ENCODE data around the gene COL8A1.

Gene COL8A1

DNA sequence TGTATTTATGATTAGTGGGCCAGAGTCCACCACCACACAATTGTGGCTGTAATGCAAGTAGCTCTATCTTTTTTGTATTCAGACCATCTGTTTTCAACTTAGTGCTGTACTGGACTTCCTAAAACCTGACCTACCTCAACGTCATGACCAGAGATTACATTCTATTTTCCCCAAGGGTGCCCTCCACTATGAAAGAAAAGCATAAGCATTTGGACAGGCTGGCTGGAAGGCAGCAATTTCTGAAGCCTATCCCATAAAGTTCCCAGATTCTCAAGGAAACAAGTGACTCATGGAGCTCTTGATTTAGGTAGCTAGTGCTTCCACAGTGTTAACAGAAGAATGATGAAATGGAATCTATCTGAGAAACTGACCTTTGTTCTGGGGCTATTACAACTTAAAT, 75.8 kb downstream of the COL8A1 start:
- DNase-seq (ENCODE audit: low spot score), result no peak
- no peak for TF ChIP-seq CTCF (IDR thresholded peaks at IDR 0.05; ENCODE audit: extremely low read depth, missing control alignments)

GRCh38 chr3:99714575-99714974, 76.2 kb downstream of the COL8A1 start:
- DNase-seq (ENCODE audit: low spot score), result no peak
- TF ChIP-seq CTCF (IDR thresholded peaks at IDR 0.05; ENCODE audit: extremely low read depth, missing control alignments), result no peak

DNA sequence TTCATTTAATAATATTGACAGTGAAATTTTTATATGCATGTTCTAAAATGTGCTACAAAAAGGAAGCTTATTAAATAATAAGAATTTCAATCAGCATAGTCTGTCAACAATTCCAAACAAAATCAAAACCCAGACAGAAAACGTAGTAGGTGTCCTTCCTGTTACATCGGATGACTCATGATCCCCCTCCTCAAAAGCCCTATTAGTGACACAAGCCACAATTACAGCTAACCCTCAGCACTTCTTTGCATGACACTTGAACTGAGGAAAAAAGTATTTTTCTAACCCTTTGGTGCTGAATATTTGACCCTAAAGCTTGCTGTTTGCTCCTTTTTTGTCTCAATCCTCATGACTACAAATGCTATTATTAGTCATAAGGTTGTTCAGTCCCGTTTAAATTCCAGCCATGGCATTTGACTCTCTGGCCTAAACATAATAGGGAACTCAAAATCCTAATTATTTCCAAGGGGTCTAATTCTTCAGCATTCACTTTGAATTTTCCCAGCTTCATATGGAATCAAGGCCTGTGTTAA, 78.1 kb downstream of the COL8A1 start:
- TF ChIP-seq CTCF (IDR thresholded peaks at IDR 0.05; ENCODE audit: extremely low read depth, missing control alignments), result no peak
- no peak for DNase-seq (ENCODE audit: low spot score)

GRCh38 chr3:99720985-99721632, 82.7 kb downstream of the COL8A1 start:
- no peak for DNase-seq (ENCODE audit: low spot score)
- TF ChIP-seq CTCF (IDR thresholded peaks at IDR 0.05; ENCODE audit: extremely low read depth, missing control alignments), result no peak

DNA sequence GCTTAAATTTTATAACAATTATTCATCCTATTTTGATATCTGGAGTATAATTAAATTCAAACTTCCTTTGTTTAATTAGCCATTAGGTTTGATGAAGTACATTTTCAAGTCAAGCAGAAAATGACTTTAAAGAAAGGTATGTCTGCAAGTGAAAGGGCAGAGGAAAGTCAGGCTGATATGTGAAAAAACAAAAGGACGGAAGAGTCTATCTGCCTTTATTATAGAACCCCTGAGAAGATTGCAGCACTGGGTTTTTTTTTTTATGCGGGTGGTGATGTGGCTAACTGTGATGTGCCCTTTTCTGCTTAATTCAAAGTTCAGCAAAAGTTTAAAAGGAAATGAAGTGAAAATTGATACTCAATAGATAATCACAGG, 83.2 kb downstream of the COL8A1 start:
- no peak for DNase-seq (ENCODE audit: low spot score)
- no peak for TF ChIP-seq CTCF (IDR thresholded peaks at IDR 0.05; ENCODE audit: extremely low read depth, missing control alignments)

DNA sequence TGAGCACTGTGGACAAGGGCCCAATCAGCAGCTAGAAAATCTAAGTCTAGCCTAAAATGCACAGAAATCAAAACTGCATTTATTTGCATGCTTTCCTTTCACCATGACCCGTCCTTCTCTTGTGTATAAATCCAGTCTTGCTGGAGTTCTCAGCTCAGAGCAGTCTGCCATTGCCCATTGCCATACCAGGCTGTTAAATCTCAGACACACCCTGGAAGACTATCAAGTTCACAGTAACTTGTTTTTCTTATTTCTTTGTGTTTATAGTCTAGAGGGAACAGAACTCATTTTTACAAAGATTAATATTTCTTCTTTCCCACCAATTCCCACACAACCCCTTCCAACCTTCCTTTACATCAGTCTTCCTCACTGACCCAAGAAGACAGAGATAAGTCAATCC, 85.9 kb downstream of the COL8A1 start:
- TF ChIP-seq CTCF (IDR thresholded peaks at IDR 0.05; ENCODE audit: extremely low read depth, missing control alignments), result no peak
- DNase-seq (ENCODE audit: low spot score), result no peak

- no peak for TF ChIP-seq CTCF (IDR thresholded peaks at IDR 0.05; ENCODE audit: extremely low read depth, missing control alignments)
- DNase-seq (ENCODE audit: low spot score), result no peak
Measured at GRCh38 chr3:99730870-99731269, 92.5 kb downstream of the COL8A1 start.

Measured in GM20000 (cell line).